DND-41 (cell line): ENCODE data around the gene KNDC1.

Experiments used
- ATAC-seq: fragments of 200-7000 bp; cut with Tn5 transposase; 3 replicates; pipeline ENCODE4 v1.9.1; 2021; ENCODE audit warnings: low read depth; ENCODE audit not compliant: insufficient read depth
- DNase-seq: peaks from one replicate; pipeline ENCODE4 v3.0.0-alpha.2; 2020
- H2AFZ ChIP-seq: 2 replicates; pipeline ENCODE4 v1.6.0; 2012; ENCODE audit warnings: low read depth, low read length
- H3K27ac ChIP-seq: 2 replicates; pipeline ENCODE4 v1.5.1; 2012; ENCODE audit warnings: low read length, inconsistent platforms
- H3K27me3 ChIP-seq: fragments of 200-600 bp; sonication (generic); 2 replicates; pipeline ENCODE4 v1.6.0; 2012; ENCODE audit warnings: low read length, mild to moderate bottlenecking, inconsistent platforms; ENCODE audit not compliant: insufficient read depth, poor library complexity
- H3K36me3 ChIP-seq: 2 replicates; pipeline ENCODE4 v1.5.1; 2012; ENCODE audit warnings: low read length, inconsistent platforms; ENCODE audit not compliant: insufficient read depth
- H3K4me1 ChIP-seq: 2 replicates; pipeline ENCODE4 v1.5.1; 2012; ENCODE audit warnings: mild to moderate bottlenecking, low read length; ENCODE audit not compliant: insufficient read depth
- H3K4me2 ChIP-seq: 2 replicates; pipeline ENCODE4 v1.6.0; 2012; ENCODE audit warnings: mild to moderate bottlenecking, moderate library complexity, low read length, inconsistent platforms; ENCODE audit not compliant: insufficient read depth
- H3K4me3 ChIP-seq, 2 experiments: fragments of 200-600 bp in 1 of 2; shearing (Covaris generic) in 1 of 2; 2 replicates each; pipeline ENCODE4 v1.5.1; 2012 to 2016; ENCODE audit warnings: inconsistent platforms in 2 of 2, low read length in 2 of 2, mild to moderate bottlenecking in 2 of 2, low read depth in 1 of 2, moderate library complexity in 1 of 2
- H3K79me2 ChIP-seq: 2 replicates; pipeline ENCODE4 v1.6.0; 2012; ENCODE audit warnings: low read length, inconsistent platforms; ENCODE audit not compliant: insufficient read depth
- H3K9ac ChIP-seq: 2 replicates; pipeline ENCODE4 v1.6.0; 2012; ENCODE audit warnings: low read depth, mild to moderate bottlenecking, inconsistent platforms, low read length, moderate library complexity
- H3K9me3 ChIP-seq: 2 replicates; pipeline ENCODE4 v1.5.1; 2012; ENCODE audit warnings: low read length, moderate library complexity, mild to moderate bottlenecking, inconsistent platforms; ENCODE audit not compliant: insufficient read depth, severe bottlenecking
- H4K20me1 ChIP-seq: 2 replicates; pipeline ENCODE4 v1.6.0; 2012; ENCODE audit warnings: low read length; ENCODE audit not compliant: insufficient read depth
- EZH2 ChIP-seq: IDR thresholded peaks from 3 replicates; pipeline ENCODE4 v1.6.1; 2012; ENCODE audit warnings: borderline replicate concordance, low read depth, mild to moderate bottlenecking, moderate library complexity, low read length, inconsistent platforms; ENCODE audit not compliant: severe bottlenecking
- TF ChIP-seq, protein P1 (sequence below): IDR thresholded peaks from 2 replicates; pipeline ENCODE4 v1.5.1; 2012; ENCODE audit warnings: borderline replicate concordance, low read length, moderate library complexity, mild to moderate bottlenecking; ENCODE audit not compliant: poor library complexity, severe bottlenecking; ENCODE audit errors: extremely low read depth

KNDC1 gene

DNA sequence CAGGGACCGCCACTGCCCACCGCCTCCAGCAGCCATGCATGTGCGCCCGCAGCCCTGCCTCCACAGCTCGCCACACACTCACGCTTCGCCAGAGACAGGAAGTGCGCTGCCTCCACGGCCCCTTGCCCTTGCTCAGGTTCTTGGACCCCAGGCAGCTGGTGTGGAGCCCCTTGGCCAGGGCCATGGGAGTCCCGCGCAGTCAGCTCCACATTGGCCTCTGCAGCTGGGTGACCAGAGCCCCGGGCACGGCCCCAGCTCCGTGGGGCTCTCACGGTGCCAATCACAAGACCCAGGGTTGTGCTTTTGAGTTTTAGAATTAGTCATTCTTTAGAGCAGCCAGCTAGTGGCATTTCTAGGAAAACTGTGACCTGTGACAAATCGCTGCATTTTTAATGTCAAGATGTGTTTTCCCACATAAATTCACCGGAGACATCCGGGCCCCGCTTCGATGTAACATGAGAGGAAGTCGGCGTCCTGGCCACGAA is 65.7 kb downstream of the KNDC1 start:
- TF ChIP-seq, protein P1, sequence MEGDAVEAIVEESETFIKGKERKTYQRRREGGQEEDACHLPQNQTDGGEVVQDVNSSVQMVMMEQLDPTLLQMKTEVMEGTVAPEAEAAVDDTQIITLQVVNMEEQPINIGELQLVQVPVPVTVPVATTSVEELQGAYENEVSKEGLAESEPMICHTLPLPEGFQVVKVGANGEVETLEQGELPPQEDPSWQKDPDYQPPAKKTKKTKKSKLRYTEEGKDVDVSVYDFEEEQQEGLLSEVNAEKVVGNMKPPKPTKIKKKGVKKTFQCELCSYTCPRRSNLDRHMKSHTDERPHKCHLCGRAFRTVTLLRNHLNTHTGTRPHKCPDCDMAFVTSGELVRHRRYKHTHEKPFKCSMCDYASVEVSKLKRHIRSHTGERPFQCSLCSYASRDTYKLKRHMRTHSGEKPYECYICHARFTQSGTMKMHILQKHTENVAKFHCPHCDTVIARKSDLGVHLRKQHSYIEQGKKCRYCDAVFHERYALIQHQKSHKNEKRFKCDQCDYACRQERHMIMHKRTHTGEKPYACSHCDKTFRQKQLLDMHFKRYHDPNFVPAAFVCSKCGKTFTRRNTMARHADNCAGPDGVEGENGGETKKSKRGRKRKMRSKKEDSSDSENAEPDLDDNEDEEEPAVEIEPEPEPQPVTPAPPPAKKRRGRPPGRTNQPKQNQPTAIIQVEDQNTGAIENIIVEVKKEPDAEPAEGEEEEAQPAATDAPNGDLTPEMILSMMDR: no peak
- no peak for TF ChIP-seq EZH2
- DNase-seq (no peak), ATAC-seq (no peak)
- H3K4me2 ChIP-seq: no peak overlapping the region
- no peak overlapping the region for H2AFZ ChIP-seq
- H3K4me3 ChIP-seq: no peak overlapping the region
- H3K27ac ChIP-seq: no peak overlapping the region
- H3K27me3 ChIP-seq: no peaks in the 10 kb centered on the region
- no peaks in the 10 kb centered on the region for H4K20me1 ChIP-seq
- H3K36me3 ChIP-seq: no peaks in the 10 kb centered on the region
- H3K9me3 ChIP-seq: no peaks in the 10 kb centered on the region
- no peak overlapping the region for H3K9ac ChIP-seq
- H3K4me1 ChIP-seq: no peaks in the 10 kb centered on the region
- H3K79me2 ChIP-seq: no peaks in the 10 kb centered on the region

DNA sequence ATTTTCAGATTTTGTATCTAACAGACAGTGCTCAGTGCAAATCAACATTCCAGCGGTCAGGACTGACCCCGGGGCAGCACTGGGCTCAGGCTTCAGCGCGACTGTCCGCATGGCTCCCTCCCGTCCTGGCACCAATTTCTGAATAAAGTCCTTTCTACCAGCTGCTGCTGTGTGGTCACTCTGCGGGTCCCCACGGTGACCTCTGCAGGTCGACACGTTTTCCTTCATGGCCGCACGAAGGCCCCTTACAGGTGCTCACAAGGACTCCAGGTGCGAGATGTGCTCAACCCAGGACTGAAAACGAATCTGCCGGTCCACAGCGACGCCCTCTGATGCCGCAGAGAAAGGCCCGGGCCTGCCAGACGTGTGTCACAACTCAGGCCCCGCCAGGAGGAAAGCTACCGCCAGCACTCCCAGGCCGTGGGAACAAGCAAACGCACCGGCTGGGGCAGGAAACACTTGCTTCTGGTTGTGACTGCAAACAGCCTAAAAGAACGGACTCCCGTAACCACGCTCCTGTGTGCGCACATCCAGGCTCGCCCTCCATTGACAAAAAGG is 66.3 kb downstream of the KNDC1 start:
- ATAC-seq (no peak), DNase-seq (no peak)
- Histone ChIP-seq H2AFZ (no peak overlapping the region), H3K27ac (no peak overlapping the region), H3K27me3 (no peaks in the 10 kb centered on the region), H3K9me3 (no peaks in the 10 kb centered on the region), H3K4me3 (no peak overlapping the region), H3K36me3 (no peaks in the 10 kb centered on the region), H3K4me2 (no peak overlapping the region), H3K4me1 (no peaks in the 10 kb centered on the region), H3K9ac (no peak overlapping the region), H4K20me1 (no peaks in the 10 kb centered on the region), H3K79me2 (no peaks in the 10 kb centered on the region)
- TF ChIP-seq, protein P1: no peak
- TF ChIP-seq EZH2: no peak

DNA sequence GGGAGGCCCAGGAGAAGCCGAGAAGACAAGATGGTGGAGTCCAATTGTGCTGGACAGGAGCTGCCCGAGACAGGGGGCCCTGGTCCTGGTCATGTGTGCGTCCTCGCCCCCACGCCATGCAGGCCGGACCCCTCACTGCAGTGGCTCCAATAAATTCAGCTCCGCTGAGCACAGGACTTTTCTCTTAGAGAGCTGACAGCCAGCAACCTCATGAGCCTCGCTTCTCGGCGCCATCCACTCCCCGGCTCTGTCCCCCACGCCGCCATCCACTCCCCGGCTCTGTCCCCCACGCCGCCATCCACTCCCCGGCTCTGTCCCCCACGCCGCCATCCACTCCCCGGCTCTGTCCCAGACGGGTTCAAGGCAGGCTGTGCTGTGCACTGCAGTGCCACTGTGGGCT is 67.2 kb downstream of the KNDC1 start:
- Histone ChIP-seq H3K36me3 (no peaks in the 10 kb centered on the region), H3K9me3 (no peaks in the 10 kb centered on the region), H4K20me1 (no peaks in the 10 kb centered on the region), H3K27ac (no peak overlapping the region), H3K4me1 (no peaks in the 10 kb centered on the region), H3K4me3 (no peak overlapping the region), H3K79me2 (no peaks in the 10 kb centered on the region), H3K9ac (no peak overlapping the region), H2AFZ (no peak overlapping the region), H3K4me2 (no peak overlapping the region), H3K27me3 (no peaks in the 10 kb centered on the region)
- DNase-seq: no peak
- no peak for TF ChIP-seq EZH2
- TF ChIP-seq, protein P1: no peak
- ATAC-seq: no peak
